Hypothalamus (tissue), 51 donors: ENCODE data around the gene RAD1.
A peak's percentile ranks its signal among the peaks of the same experiment; 100 is the strongest.

Experiments
- DNase-seq, 51 donors: peaks; one replicate each; lab custom pipeline; 2025; lab: John Stamatoyannopoulos, UW

Gene RAD1

GRCh38 chr5:34867660-34868059 is 47.6 kb downstream of the RAD1 start:
- peak in 1 of 51 donors; percentile 25 for DNase-seq

DNA sequence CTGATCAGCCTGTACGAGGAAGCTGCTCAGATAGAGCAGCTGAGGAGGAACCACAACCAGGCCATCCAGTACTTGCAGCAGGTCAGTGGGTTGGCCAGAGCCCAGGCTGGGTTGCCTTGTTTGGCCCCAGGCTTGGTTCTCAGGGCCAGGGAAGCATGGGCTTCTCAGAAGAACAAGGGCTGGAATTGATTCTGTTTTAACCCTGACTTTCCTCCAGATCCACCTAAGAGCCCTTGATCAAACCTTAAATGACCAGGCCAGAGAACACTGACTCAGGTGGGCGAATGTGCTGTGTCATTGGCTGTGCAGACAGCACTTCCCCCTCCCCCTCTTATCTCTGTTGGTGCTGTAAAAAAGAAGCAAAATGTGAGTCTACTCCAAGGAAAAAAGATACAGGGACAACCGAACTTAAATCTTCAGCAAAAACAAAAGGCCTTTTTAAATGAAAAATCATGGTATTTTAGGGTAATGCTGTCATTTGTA is 48.3 kb downstream of the RAD1 start:
- DNase-seq, result peak in 12 of 51 donors; percentile 1 to 26 (median 8)

DNA sequence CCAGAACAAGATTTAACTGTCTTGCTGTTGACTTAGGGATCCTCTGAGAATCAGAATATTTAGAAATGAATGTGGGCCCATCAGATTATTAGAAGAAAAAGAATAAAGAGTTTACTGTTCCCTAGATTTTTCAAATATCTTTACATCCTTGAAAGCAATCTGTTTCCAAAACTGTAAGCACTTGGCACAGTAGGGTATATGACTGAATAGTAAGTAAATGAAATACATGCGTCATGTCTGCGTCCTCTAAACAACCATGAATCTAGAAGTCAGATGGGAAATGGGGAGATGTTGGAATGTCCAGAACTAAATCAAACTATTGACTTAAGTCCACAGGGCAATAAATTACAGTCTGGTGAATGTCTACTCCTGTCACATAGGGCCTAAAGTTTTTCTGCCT is 50.2 kb downstream of the RAD1 start:
- no peak for DNase-seq

GRCh38 chr5:34863946-34864345 is 51.4 kb downstream of the RAD1 start:
- no peak for DNase-seq

DNA sequence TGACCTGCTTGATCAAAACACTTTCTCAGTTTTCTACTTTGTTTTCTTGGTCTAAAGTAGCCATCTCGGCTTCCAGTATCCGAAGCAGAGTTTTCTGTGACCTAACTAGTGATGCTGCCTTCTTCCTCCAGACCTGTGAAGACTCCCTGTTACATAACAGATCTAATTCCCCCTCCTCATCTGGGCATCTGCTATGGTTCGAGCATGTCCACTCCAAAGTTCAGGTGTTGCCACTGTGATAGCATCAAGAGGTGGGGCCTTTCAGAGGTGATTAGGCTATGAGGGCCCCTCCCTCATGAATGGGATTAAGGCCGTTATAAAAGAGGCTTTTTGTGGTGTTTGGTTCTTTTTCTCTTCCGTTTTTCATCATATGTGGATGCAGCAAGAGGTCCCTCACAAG is 56.1 kb downstream of the RAD1 start:
- no peak for DNase-seq

DNA sequence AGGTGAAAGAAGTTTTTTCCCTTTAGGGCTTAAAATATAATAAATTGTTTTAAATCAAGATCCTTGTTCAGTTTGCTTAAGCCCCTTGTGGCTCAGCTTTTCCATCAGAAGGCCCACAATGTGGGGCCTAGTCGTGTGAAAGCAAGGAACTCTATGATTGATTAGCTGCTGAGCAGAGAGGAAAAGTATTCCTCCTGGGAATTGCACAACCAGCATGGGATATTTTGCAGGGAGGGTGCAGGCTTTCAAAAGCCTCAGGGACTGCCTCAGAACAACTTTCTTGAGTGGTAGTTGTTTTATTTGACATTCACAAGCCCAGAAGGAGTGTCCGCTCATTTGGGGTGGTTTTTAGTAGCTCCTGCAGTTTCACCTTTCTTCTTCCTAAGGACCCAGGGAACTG is 56.5 kb downstream of the RAD1 start:
- DNase-seq, result no peak

- no peak for DNase-seq
Observed at GRCh38 chr5:34857894-34858293, 57.4 kb downstream of the RAD1 start.

DNA sequence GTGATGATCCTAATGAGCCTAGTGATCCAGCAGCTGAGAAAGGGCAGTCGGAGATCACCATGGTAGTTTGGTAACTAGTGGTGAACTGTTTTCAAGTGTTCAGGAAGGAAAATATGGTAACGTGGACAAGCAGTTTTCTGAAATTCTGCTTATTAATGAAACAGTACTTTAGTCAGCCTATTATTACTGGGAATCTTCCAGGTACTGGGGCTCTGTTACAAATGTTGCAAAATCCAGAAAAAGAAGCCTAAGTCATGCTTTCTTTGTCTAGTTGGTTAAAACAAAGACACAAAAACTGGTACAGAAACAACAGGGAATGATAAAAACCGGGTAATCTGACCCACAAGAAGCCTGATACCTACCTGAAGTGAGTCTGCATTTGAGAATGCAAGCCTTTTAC is 58.1 kb downstream of the RAD1 start:
- DNase-seq, result no peak
